GM18526 (cell line): Measurements from ENCODE around the gene FOXS1.

ENCODE experiments used
- POLR2A ChIP-seq: IDR thresholded peaks from 3 replicates; pipeline ENCODE4 v1.6.1; 2011; ENCODE audit not compliant: insufficient read length; ENCODE audit errors: extremely low read depth

FOXS1 gene

DNA sequence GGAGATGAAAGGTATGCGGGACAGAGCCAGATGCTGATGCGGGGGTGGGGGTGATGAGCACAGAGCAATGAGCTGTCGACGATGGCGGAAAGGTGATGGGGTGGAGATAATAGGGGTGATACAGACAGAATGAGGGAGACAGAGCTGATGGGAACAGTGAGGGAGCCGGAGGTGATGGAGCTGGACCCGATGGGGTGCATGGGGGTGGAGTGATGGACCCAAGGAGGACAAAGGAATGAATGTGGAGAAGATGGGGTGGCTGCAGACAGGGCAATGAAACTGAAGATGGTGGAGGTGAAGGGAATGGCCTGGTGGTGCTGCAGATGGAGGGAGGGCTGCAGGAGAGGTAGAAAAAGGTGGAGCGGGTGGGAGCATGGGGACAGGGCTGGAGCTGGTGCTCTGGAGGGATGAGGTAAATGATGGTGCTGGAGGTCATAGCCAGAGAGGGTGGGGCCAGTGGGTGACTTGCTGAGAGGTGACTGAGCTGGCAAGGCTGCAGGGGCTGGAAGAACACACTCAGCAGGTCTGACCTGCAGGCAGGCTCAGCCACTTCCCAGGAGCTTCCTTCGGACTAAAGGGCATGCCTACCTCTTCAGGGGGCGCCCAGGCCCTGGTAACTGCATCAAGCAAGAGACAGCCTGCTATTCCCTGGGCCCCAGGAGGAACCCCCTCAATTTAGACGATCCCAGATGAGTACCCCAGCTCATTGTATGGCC, 6.0 kb upstream of the FOXS1 start:
- no peak for TF ChIP-seq POLR2A

GRCh38 chr20:31849306-31849930, 4.0 kb upstream of the FOXS1 start:
- TF ChIP-seq POLR2A = no peak

GRCh38 chr20:31848088-31848999, 2.9 kb upstream of the FOXS1 start:
- TF ChIP-seq POLR2A = no peak

DNA sequence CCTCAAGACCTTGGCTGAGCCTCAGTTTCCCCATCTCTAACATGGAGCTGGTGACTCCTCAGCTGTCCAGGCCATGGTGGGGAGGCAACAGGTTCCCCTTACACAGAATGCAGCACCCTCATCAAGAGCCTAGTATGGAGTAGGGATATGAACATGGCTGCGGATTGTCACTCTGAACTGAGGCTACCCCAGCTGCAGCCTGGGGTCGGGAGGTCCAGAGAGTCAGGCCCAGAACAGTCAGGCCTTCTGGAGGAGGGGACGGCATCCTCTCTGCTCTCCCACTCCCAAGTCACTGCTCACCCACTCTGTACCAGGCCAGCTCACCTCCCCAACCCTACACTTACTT, 1.4 kb upstream of the FOXS1 start:
- no peak for TF ChIP-seq POLR2A

- no peak for TF ChIP-seq POLR2A
These were observed 586 bp downstream of the FOXS1 start for GRCh38 chr20:31844737-31845299.

GRCh38 chr20:31843881-31844280, 1.5 kb downstream of the FOXS1 start:
- no peak for TF ChIP-seq POLR2A

- TF ChIP-seq POLR2A = no peak
These were observed 2.1 kb downstream of the FOXS1 start for GRCh38 chr20:31843288-31843687.

GRCh38 chr20:31842471-31843157, 2.8 kb downstream of the FOXS1 start:
- no peak for TF ChIP-seq POLR2A

DNA sequence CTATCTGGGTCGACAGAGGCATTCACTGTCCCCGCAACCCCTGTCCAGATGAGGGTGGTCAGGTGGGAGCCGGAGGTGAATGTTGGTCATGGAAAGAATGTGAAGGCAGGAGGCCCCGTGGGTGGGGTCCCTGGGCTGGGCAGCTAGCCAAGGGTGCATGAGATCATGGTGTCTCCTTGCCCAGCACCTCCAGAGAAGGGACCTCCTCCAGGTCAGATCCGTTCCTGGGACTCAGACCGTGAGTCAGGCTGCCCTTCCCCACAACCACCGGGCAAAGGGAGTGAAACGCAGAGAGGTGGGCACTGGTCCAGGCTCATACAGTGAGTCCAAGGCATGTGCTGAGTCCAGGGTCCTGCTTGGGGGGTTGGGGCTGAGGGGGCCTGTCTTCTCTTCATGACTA, 3.5 kb downstream of the FOXS1 start:
- no peak for TF ChIP-seq POLR2A

DNA sequence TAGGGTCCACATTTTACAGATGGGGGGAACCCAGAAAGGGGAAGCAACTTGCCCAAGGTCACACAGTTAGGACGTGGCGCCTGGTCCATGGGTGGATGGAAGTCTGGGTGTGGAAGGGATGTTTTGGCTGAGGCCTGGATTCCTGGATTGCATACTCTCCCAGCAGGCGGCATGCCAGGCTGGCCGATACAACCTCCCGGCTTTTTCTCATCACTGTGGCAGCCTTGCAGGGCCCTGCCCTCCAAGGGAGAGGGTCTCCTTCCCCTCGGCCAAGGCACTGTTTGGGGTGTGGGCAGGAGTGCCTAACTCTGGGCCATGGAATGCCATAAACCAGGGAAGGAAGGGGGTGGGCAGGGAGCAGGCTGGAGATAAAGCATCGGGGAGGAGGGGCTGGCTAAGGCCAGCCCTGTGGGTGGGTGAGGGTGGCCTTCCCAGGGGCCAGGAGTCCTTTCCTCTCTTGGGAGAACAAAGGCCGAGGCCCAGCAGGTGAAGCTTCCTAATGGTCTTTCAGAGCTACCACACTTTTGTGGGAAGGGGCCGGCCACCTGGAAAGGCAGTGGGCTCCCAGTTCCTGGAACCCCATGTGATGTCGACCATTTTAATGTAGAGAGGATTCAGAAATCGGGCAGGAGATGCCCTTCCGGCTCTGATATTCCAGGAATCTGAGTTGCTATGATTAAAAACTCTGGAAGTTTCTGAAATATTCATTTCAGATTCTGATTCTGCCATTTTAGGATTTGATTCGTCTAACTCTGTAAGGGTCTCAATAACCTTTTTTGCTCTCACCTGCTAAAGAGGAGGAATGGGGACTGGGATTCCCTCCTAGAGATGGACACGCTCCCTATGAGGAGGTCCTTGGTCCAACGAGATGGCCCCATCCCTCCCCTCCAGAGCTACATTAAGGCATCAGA, 4.2 kb downstream of the FOXS1 start:
- TF ChIP-seq POLR2A = no peak

GRCh38 chr20:31839782-31840487, 5.5 kb downstream of the FOXS1 start:
- TF ChIP-seq POLR2A = no peak

DNA sequence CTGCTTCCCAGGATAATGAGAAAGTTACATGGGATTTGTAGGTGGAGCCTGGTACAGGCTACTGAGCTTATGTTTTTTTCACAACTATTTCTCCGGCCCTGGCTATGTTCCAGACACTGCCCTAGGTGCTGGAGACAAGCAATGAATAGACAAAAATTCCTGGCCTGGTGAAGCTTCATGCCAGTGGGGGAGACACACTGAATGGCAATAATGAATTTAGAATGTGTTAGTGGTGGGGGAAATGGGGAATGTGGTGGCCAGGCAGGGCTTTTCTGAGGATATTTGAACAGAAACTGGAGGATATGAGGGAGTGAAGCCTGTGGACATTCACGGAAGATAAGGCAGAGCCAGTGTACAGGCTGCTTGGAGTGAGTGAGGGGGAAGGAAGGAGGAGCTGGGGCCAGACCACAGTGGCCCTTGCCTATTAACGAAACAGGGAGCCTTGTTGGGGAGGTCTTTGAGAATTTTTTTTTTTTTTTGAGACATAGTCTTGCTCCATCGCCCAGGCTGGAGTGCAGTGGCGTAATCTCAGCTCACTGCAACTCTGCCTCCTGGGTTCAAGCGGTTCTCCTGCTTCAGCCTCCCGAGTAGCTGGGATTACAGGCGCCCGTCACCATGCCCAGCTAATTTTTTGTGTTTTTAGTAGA, 6.6 kb downstream of the FOXS1 start:
- no peak for TF ChIP-seq POLR2A

DNA sequence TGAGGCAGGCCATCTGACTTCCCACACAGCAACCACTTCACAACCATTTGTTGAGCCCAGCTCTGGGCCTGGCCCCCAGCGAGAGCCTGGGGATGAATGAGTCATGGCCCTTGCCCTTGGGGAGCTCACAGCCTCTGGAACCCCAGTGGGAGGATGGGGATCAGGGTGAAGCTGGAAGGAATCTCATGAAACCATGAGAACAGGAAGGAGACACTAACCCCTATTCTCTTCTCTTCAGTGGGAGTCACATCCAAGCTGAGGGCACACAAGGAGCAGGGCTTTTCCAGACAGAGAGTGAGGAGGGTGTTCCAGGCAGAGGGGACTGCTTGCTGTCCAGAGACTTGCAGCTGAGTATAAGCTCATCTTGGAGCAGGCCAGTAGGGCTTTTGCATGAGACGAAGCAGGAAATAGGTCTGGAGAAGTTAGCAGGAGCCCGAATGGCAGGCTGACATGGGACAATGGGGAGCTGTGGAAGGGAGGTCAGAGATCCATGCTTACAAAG, 7.5 kb downstream of the FOXS1 start:
- no peak for TF ChIP-seq POLR2A
